Right cardiac atrium (tissue), 5 donors: ENCODE results near the gene CLCF1. TPM values are rescaled to one million over a fixed set of nuclear protein-coding genes. Genes with fewer than 3 reads are reported as not detected.

Experiments used
- ATAC-seq, 2 donors: fragments of 200-7000 bp; cut with Tn5 transposase; one replicate each; pipeline versions ENCODE4 v1.8.0 to v1.9.1; 2020; ENCODE audit warnings: moderate library complexity in 2 of 2, mild to moderate bottlenecking in 1 of 2
- DNase-seq, 3 donors: peaks; one replicate each; pipeline ENCODE4 v3.0.0-alpha.2; 2020
- H3K27ac ChIP-seq: one replicate; pipeline ENCODE4 v1.5.1; 2013; ENCODE audit warnings: mild to moderate bottlenecking, low read length, control low read depth, moderate library complexity
- H3K27me3 ChIP-seq: one replicate; pipeline ENCODE4 v1.6.1; 2013; ENCODE audit not compliant: control insufficient read depth, insufficient read depth
- H3K4me1 ChIP-seq: one replicate; pipeline ENCODE4 v1.6.1; 2013; ENCODE audit warnings: low read length; ENCODE audit not compliant: control insufficient read depth, insufficient read depth
- H3K4me3 ChIP-seq: one replicate; pipeline ENCODE4 v1.5.1; 2013; ENCODE audit warnings: low read length, control low read depth
- H3K9me3 ChIP-seq: one replicate; pipeline ENCODE4 v1.6.1; 2013; ENCODE audit warnings: low read length; ENCODE audit not compliant: control insufficient read depth
- WGBS: extraction: QIAGEN DNeasy Blood & Tissue Kit; methylation state at CpG from one replicate; pipeline ENCODE4 v1.1.7; 2013; 5-methylcytosine and 5-hydroxymethylcytosine counted together
- intact Hi-C, 4 donors: fragments of 100-400 bp; cut with DNase I; formaldehyde crosslinking; loops; one replicate each; pipeline versions ENCODE4 v1.11.0 to v1.14.0; 2022 to 2023
- polyA plus RNA-seq: library from polyadenylated mRNA; stranded (reverse); fragments of 200-250 nt; gene quantifications from one replicate; pipeline ENCODE4 v1.2.3, GENCODE V29; 2013
- total RNA-seq, 4 donors: library from RNA; stranded (reverse); fragmentation: NEBNext Ultra II Directional; extraction: Animal tissue kit (Norgen Biotek cat#: 25700); gene quantifications; one replicate each; pipeline ENCODE4 v1.2.1, GENCODE V29; 2021
- donor health status: healthy with polysubstance abuse.
- donor health status: DM: no; HTN: yes; CAD: no.
- donor health status: DM: no; HTN: no; CAD: no.
- donor health status: DM: no; HTN: yes; CAD: no; lungs with severe emphysema.
- donor health status: DM: yes; HTN: yes; CAD: no.

Gene CLCF1
- total and polyA plus RNA-seq, 5 donors, result 2.9 to 6.1 (median 3.1) TPM

DNA sequence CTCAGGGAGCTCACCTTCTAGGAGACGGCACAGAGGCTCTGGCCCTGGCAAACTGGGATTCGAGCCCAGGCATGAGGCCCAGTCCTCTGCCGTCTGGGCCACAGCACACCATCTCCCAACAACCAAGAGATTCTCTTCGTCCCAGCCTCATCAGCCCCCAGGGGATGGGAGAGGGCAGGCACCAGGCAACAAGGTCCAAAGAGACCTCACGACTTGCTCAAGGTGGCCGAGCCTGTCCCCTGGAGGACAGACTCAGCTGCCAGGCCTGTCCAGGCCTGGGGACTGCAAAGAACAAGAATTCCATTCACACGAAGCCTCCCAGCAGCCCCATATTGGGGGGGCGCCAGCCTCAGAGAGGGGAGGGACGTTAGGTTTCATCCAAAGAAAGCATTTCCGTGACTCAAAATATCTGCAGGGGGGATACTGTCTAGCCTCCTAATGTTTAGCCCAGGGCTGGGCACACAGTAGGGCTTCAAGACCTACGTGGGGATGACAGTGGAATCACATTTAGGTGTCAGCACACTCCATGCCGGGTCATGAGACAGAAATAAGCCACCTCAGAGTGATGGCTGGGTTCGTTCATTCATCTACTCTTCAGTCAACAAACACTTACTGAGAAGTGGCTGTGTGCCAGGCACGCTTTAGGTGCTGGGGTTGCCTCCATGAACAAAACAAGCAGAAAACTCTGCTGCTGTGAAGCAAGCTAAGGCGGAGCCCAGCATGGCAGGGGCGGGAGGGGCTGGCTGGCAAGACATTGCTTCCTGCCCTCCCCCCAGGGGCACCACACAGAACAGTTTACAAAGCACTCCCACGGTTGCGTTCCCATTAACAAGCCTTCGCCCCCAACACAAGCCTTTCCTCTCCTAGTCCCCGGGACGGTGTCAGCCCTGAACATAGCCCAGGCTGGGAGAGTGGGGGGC is 43.3 kb upstream of the CLCF1 start:
- intact Hi-C loops, result loop anchor here in 1 of 4 donors (10.0 kb wide), 1 partner anchor 48 kb away; the partner anchor contains the start of gene TMEM134
- H3K27me3 ChIP-seq, result no peaks in the 10 kb centered on the region
- H3K9me3 ChIP-seq, result no peaks in the 10 kb centered on the region
- 48% methylated on average over 21 of the region's 21 CpGs for WGBS
- no peak for ATAC-seq
- H3K4me3 ChIP-seq, result no peak overlapping the region
- peaks cover 10% of the 10 kb centered on the region for H3K4me1 ChIP-seq
- H3K27ac ChIP-seq, result peak overlapping the region; percentile 18
- DNase-seq, result peak; percentile 60 to 84 (median 80)

DNA sequence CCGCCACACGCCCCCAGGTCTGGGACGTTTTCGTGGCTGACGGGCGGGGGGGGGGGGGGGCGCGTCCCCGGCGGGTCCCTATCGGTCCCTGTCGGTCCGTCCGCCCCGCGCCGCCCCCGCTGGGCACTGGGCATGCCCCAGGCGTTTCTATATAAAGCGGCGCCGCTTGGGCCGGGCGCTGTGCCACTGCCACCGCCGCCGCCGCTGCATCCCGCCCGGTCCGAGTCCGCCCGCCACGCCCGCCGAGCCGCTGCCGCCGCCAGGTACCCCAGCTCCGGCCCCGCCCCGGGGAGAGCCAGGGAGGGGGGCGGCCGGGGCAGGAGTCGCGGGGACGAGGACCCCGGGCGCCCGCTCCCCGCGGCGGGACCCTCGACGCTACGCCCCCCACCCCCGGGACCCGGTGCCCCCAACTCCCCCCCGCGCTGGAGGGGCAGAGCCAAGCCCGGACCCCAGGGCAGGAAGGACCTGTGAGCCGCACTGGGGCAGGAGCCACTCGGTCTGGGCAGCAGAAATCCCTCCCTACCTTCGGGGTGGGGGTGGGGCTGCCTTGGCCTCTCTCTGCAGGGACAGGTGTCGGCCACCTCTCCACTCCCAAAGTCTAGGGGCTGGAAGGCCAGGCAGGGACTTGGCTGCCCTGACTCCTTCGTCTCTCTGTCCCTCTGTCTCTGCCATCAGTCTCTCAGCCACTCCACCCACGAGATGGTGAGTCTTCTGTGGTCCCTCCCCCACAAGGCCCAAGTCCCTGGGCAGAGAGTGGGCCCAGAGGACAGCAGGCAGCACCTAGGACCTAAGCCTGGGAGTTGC is 42.3 kb upstream of the CLCF1 start, which contains the start of gene CARNS1:
TSS of gene CARNS1 (plus strand) at position 178 of the 804 bp plus-strand sequence. CDS start at position 700, 522 bp downstream.
- peak in 2 of 3 donors; percentile 70 to 71 for DNase-seq
- ATAC-seq, result no peak
- intact Hi-C loops, result loop anchor here in 1 of 4 donors (10.0 kb wide), 1 partner anchor 49 kb away; the partner anchor contains the start of gene TMEM134
- Histone ChIP-seq H3K27me3 (no peaks in the 10 kb centered on the region), H3K9me3 (no peaks in the 10 kb centered on the region), H3K4me1 (peaks cover 8% of the 10 kb centered on the region), H3K4me3 (peak within 1 kb of the TSS; percentile 18), H3K27ac (peak within 1 kb of the TSS; percentile 18)
- WGBS, result 6% methylated on average over 66 of the region's 67 CpGs

DNA sequence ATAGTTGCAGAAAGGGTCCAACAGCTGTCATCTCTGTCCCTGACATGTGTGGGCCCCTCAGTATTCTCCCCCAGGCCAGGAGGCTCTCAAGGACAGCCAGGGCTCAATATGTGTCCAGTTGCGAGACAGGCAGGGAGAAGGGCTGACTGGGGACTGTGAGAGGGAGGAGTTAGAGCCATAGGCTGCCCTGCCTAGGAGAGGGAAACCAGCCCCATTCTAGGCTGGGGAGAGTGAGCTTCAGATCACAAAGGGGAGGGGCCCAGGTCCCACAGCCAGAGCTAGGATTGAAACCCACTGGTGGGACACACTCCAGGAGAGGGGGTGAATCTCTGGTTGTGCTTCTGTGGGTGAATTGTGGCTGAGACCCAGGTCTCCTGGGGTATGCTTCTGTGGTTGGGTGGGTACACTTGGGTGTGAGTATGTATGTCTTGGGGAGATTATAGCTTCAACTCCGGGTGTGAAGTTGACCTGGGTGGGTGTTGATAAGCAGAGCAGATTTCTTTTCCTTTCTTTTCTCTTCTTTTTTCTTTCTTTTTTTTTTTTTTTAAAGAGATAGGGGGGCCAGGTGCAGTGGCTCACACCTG is 40.0 kb upstream of the CLCF1 start:
- ATAC-seq (no peak), DNase-seq (no peak)
- Histone ChIP-seq H3K4me3 (no peak overlapping the region), H3K4me1 (peaks cover 3% of the 10 kb centered on the region), H3K27me3 (no peaks in the 10 kb centered on the region), H3K9me3 (no peaks in the 10 kb centered on the region), H3K27ac (no peak overlapping the region)
- intact Hi-C loops, result loop anchor here in 1 of 4 donors (10.0 kb wide), 1 partner anchor 51 kb away; the partner anchor contains the start of gene TMEM134
- 69% methylated on average over 2 of the region's 2 CpGs for WGBS

DNA sequence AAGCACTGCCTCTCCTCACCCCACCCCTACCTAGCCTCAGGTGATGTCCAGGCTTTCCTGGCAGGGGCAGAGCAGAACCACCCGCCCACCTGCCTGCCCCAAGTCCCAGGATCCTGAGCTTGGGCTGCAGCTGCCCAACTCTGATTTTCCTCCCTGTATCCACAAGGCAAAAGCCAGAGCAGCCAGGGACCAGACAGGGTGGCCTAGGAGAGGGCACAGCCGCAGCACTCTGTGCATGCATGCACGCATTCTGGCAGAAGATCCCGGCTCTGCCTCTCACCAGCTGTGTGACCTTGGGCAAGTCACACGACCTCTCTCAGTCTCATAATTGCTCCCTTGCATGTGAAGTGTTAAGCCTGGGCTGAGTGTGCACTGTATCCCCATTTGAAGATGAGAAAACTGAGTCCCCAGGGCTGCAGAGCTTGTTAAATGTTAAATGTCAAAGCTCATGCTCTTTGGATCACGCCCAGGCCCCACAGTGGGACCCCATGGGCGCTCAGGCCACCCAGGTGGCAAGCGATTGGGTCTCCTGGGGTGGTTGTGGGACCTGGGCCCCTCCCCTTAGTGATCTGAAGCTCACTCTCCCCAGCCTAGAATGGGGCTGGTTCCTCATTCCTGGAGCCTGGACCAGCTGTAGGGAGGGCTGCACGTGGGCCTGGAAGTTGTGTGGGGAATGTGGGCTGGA is 39.2 kb upstream of the CLCF1 start:
- WGBS, result 74% methylated on average over 9 of the region's 9 CpGs
- intact Hi-C loops, result loop anchor here in 1 of 4 donors (10.0 kb wide), 1 partner anchor 52 kb away; the partner anchor contains the start of gene TMEM134
- Histone ChIP-seq H3K4me1 (peaks cover 3% of the 10 kb centered on the region), H3K9me3 (no peaks in the 10 kb centered on the region), H3K27me3 (no peaks in the 10 kb centered on the region), H3K4me3 (no peak overlapping the region), H3K27ac (no peak overlapping the region)
- ATAC-seq (no peak), DNase-seq (no peak)

DNA sequence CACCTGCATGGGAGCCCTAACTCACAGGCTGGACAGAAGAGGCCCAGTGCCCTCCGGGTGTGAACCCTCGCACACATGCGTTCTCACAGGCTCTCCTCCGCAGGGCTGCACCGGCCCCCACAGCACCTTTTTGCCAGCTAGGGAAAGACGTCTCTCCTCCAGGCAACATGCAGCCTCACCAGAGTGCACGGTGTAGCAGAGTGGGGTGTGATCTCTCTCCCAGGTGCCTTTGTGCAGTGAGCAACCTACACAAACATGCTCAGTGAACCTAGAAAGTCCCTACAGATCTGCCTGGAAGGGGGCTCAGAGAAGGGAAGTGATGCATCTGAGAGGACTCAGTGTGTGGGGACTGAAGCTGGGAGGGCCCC is 38.4 kb upstream of the CLCF1 start:
- no peak overlapping the region for H3K27ac ChIP-seq
- DNase-seq (no peak), ATAC-seq (no peak)
- no peak overlapping the region for H3K4me3 ChIP-seq
- intact Hi-C loops, result loop anchor here in 1 of 4 donors (10.0 kb wide), 1 partner anchor 53 kb away; the partner anchor contains the start of gene TMEM134
- WGBS, result 53% methylated on average over 7 of the region's 7 CpGs
- H3K9me3 ChIP-seq, result no peaks in the 10 kb centered on the region
- no peaks in the 10 kb centered on the region for H3K27me3 ChIP-seq
- H3K4me1 ChIP-seq, result peaks cover 3% of the 10 kb centered on the region

DNA sequence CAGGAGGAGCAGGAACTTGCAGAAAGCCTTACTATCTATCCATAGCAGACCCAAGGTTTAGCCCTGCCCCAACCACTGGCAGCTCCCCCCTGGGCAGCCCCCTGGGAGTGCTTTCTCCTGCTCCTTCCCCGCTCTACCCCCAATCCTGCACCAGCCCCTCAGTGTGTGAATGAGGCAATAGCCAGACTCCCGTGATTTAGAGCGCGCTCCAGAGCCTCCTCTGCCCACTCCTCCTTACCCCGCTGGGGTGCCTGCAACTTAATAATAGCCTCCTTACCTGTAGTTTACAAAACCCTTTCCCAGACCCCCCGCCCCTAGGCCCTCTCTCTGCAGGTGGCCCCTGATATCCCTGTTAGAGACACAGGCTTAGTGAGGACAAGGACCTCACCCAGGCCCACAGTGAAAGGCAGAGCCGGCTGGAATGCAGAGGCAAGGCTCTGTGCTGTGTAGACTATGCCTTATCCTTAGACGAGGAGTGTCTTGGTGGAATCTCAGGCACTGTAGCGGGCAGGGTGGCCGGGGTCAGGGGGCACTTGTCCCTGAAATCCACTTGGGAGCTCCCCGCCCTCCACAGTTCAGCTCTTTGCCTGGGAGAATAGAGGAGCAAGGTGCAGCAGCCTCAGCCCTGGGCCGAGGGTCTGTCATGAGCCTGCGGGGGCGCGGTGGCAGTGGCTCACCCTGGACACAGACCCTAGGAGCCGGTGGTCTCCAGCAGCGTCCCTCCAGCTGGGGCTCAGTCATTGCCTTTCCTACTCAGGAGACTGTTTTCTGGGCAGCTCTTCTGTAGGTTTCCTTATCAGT is 37.8 kb upstream of the CLCF1 start:
- WGBS, result 76% methylated on average over 17 of the region's 17 CpGs
- no peaks in the 10 kb centered on the region for H3K27me3 ChIP-seq
- no peaks in the 10 kb centered on the region for H3K4me1 ChIP-seq
- H3K4me3 ChIP-seq, result no peak overlapping the region
- no peaks in the 10 kb centered on the region for H3K9me3 ChIP-seq
- ATAC-seq (no peak), DNase-seq (no peak)
- H3K27ac ChIP-seq, result no peak overlapping the region
- intact Hi-C loops, result loop anchor here in 1 of 4 donors (10.0 kb wide), 1 partner anchor 54 kb away; the partner anchor contains the start of gene TMEM134

DNA sequence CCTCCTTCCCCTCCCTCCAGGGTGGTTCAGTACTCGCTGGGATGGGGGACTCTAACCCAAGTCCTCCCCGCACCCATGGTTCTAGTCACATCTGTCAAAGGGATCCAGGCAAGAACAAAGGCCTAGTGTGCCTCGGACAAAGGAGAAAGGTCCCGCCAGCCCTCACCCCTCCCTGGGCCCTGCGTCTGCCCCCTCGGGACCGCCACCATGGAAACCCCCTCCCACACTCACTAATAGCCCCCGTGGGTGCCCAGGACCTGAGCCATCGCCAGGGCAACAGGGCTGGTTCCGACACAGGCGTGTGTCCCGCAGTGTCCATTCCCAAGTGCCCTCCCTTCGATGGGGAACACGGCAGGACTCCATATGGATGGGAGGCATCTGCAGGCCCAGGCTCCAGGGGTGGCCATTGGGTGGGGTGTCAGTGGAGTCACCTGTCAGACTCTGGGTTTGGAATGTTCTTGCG is 37.0 kb upstream of the CLCF1 start:
- Histone ChIP-seq H3K27ac (no peak overlapping the region), H3K27me3 (no peaks in the 10 kb centered on the region), H3K9me3 (no peaks in the 10 kb centered on the region), H3K4me3 (no peak overlapping the region), H3K4me1 (no peaks in the 10 kb centered on the region)
- intact Hi-C loops, result loop anchor here in 1 of 4 donors (10.0 kb wide), 1 partner anchor 54 kb away; the partner anchor contains the start of gene TMEM134
- 68% methylated on average over 15 of the region's 15 CpGs for WGBS
- ATAC-seq (no peak), DNase-seq (no peak)

DNA sequence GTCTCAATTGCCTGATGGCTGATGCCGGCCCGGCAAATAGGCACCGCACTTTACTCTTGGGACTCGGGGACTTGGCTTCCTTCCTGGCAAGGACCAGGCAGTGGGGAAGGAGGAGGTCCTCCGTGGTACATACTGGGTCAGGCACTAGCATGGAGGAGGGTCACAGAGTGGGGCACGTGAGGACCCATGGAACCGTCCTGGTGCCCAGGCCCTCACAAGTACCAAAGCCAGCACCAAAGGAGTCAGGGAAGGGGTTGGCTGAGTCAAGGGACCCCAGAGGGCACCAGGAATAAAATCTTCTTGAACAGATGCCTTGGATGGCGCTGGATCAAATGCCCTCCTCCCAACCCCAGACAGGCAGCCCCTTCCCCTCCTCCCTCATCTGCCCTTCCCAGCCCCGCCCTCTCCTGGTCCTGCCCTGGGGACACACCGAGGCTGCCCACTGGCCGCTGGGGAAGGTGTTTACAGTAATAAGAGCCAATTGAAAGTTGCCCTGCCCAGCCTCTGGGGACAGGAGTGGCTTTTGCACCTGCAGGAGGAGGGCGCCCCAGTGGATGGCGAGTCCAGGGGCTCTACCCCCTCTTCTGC is 36.5 kb upstream of the CLCF1 start:
- 32% methylated on average over 13 of the region's 13 CpGs for WGBS
- no peak for ATAC-seq
- DNase-seq, result peak in 1 of 3 donors; percentile 51
- H3K27ac ChIP-seq, result no peak overlapping the region
- no peak overlapping the region for H3K4me3 ChIP-seq
- H3K9me3 ChIP-seq, result no peaks in the 10 kb centered on the region
- intact Hi-C loops, result loop anchor here in 2 of 4 donors (10.0 kb wide), 2 partner anchors 55 to 95 kb away; partner anchors contain the start of genes CDK2AP2 (in 1 of the 2), PITPNM1 (in 1 of the 2) and TMEM134 (in 1 of the 2)
- no peaks in the 10 kb centered on the region for H3K4me1 ChIP-seq
- no peaks in the 10 kb centered on the region for H3K27me3 ChIP-seq

DNA sequence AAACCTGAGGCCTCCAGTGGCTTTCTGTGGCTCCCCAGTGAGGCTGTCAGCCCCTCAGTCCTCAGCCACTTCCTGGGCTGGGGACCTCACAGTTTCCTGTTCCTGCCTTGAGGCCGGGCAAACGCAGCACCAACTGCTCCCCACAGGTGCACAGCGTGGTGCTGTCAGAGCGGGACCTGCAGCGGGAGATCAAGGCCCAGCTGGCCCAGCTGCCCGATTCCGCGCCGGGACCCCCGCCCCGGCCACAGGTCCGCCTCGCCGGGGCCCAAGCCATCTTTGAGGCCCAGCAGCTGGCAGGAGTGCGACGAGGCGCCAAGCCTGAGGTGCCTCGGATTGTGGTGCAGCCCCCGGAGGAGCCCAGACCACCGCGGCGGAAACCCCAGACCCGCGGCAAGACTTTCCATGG is 35.9 kb upstream of the CLCF1 start:
- H3K4me3 ChIP-seq, result no peak overlapping the region
- DNase-seq (no peak), ATAC-seq (no peak)
- H3K27ac ChIP-seq, result no peak overlapping the region
- no peaks in the 10 kb centered on the region for H3K4me1 ChIP-seq
- H3K27me3 ChIP-seq, result no peaks in the 10 kb centered on the region
- H3K9me3 ChIP-seq, result no peaks in the 10 kb centered on the region
- WGBS, result 59% methylated on average over 24 of the region's 24 CpGs
- intact Hi-C loops, result loop anchor here in 1 of 4 donors (10.0 kb wide), 1 partner anchor 96 kb away; the partner anchor contains the start of genes CDK2AP2 and PITPNM1
